Colonic mucosa (tissue), 4 donors: ENCODE data around the gene OMP. TPM values are rescaled to one million over a fixed set of nuclear protein-coding genes. Genes with fewer than 3 reads are reported as not detected.

Experiments
- DNase-seq: peaks from one replicate; pipeline ENCODE4 v3.0.0-alpha.2; 2020
- H3K27ac ChIP-seq: fragments of 200-600 bp; one replicate; pipeline ENCODE4 v1.8.0; 2021
- H3K27me3 ChIP-seq: fragments of 200-600 bp; one replicate; pipeline ENCODE4 v1.8.0; 2021
- H3K36me3 ChIP-seq: fragments of 200-600 bp; one replicate; pipeline ENCODE4 v1.8.0; 2021
- H3K4me1 ChIP-seq: fragments of 200-600 bp; one replicate; pipeline ENCODE4 v1.8.0; 2021; ENCODE audit warnings: mild to moderate bottlenecking
- H3K4me3 ChIP-seq: fragments of 200-600 bp; one replicate; pipeline ENCODE4 v1.8.0; 2021
- H3K9ac ChIP-seq, 2 donors: one replicate each; pipeline ENCODE4 v1.7.0; 2013; ENCODE audit warnings: control low read depth in 2 of 2, low read depth in 2 of 2, low read length in 2 of 2
- H3K9me3 ChIP-seq: fragments of 200-600 bp; one replicate; pipeline ENCODE4 v1.8.0; 2021
- intact Hi-C: fragments of 100-400 bp; cut with DNase I; formaldehyde crosslinking; loops from one replicate; pipeline ENCODE4 v1.14.1; 2022
- total RNA-seq, 2 donors: library from RNA; stranded (reverse); fragmentation: NEBNext Ultra II Directional in 1 of 2; extraction: Animal tissue kit (Norgen Biotek cat#: 25700) in 1 of 2; gene quantifications; one replicate each; pipeline ENCODE4 v1.2.1, GENCODE V29; 2021
- TF ChIP-seq, protein P1 (sequence below): fragments of 200-600 bp; IDR thresholded peaks from one replicate; pipeline ENCODE4 v1.8.0; 2022; ENCODE audit warnings: antibody characterized with exemption, mild to moderate bottlenecking
- donor health status: healthy.
- donor health status: DM: no; HTN: no; CAD: no.
- donor health status: DM: no; HTN: no; CAD: no.

Gene OMP
- total RNA-seq, 2 donors from 2014 or later: 7.5 to 16.8 TPM

- Histone ChIP-seq H3K4me3 (no peak overlapping the region), H3K27me3 (no peaks in the 10 kb centered on the region), H3K9me3 (no peaks in the 10 kb centered on the region), H3K4me1 (peaks cover 4% of the 10 kb centered on the region), H3K27ac (no peak overlapping the region), H3K36me3 (no peaks in the 10 kb centered on the region), H3K9ac (no peak overlapping the region)
- no peak for DNase-seq
- intact Hi-C loops: no loop called here
- TF ChIP-seq, protein P1, sequence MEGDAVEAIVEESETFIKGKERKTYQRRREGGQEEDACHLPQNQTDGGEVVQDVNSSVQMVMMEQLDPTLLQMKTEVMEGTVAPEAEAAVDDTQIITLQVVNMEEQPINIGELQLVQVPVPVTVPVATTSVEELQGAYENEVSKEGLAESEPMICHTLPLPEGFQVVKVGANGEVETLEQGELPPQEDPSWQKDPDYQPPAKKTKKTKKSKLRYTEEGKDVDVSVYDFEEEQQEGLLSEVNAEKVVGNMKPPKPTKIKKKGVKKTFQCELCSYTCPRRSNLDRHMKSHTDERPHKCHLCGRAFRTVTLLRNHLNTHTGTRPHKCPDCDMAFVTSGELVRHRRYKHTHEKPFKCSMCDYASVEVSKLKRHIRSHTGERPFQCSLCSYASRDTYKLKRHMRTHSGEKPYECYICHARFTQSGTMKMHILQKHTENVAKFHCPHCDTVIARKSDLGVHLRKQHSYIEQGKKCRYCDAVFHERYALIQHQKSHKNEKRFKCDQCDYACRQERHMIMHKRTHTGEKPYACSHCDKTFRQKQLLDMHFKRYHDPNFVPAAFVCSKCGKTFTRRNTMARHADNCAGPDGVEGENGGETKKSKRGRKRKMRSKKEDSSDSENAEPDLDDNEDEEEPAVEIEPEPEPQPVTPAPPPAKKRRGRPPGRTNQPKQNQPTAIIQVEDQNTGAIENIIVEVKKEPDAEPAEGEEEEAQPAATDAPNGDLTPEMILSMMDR: no peak
Measured at GRCh38 chr11:77149716-77150392, 47.2 kb downstream of the OMP start.

- no peak overlapping the region for H3K4me3 ChIP-seq
- no peaks in the 10 kb centered on the region for H3K27me3 ChIP-seq
- H3K27ac ChIP-seq: no peak overlapping the region
- intact Hi-C loops: no loop called here
- H3K9ac ChIP-seq: no peak overlapping the region
- no peaks in the 10 kb centered on the region for H3K4me1 ChIP-seq
- no peak for DNase-seq
- TF ChIP-seq, protein P1: no peak
- no peaks in the 10 kb centered on the region for H3K36me3 ChIP-seq
- H3K9me3 ChIP-seq: no peaks in the 10 kb centered on the region
Measured at GRCh38 chr11:77150836-77151235, 48.2 kb downstream of the OMP start.

DNA sequence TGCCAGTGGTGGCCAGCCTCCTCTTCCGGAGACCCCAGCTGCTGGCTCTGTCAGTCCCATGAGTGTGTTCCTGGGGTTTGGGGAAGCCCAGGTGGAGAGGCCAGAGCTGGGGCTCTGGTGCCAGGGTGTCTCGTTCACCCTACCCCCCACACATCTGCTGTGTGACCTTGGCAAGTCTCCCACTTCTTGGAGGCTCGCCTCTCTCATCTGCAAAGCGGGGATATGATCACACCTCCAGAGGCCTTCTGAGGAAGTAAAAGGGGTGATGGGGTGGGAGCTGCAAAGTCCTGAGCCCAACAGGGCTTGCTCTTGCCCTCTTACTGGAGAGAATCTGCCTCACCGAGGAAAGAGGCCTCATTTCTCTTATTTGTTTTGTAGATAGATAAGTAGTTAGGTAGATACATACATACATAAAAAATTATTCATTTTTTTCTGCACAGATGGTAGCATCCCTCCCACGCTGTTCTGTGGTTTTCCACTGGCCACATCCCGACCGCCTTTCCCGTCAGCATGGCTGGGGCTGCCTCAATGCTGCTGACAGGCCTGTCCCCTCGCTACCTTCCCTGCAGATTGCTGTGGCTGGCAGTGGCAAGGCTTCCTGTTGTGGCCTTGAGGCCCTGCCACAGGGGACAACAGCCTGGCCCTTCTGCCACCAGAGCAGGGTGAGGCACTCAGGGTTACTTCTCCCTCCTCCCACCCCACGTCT is 49.3 kb downstream of the OMP start:
- H3K27ac ChIP-seq: no peak overlapping the region
- intact Hi-C loops: no loop called here
- H3K4me1 ChIP-seq: no peaks in the 10 kb centered on the region
- no peaks in the 10 kb centered on the region for H3K27me3 ChIP-seq
- H3K4me3 ChIP-seq: no peak overlapping the region
- H3K9me3 ChIP-seq: no peaks in the 10 kb centered on the region
- no peak for DNase-seq
- no peak overlapping the region for H3K9ac ChIP-seq
- TF ChIP-seq, protein P1: no peak
- no peaks in the 10 kb centered on the region for H3K36me3 ChIP-seq

GRCh38 chr11:77152846-77153245 is 50.2 kb downstream of the OMP start:
- H3K27me3 ChIP-seq: no peaks in the 10 kb centered on the region
- no peak overlapping the region for H3K4me3 ChIP-seq
- TF ChIP-seq, protein P1: no peak
- no peak overlapping the region for H3K27ac ChIP-seq
- DNase-seq: no peak
- no peak overlapping the region for H3K9ac ChIP-seq
- H3K9me3 ChIP-seq: no peaks in the 10 kb centered on the region
- H3K4me1 ChIP-seq: no peaks in the 10 kb centered on the region
- no peaks in the 10 kb centered on the region for H3K36me3 ChIP-seq
- intact Hi-C loops: no loop called here

Other genes with a start within 250 kb of the OMP start
- gene ACER3, start 241.9 kb upstream of the OMP start, total RNA-seq: 10 to 100 TPM; 25.0 to 36.4 TPM
- gene B3GNT6, start 68.4 kb upstream of the OMP start, total RNA-seq: 100 to 1,000 TPM in 1 of 2 donors, 10 to 100 TPM in 1; 83.1 to 107 TPM
- gene CAPN5, start 35.9 kb upstream of the OMP start, total RNA-seq: 100 to 1,000 TPM; 258 to 267 TPM
- 1 to 10 TPM; 3.8 to 4.1 TPM for gene MYO7A, start 25.4 kb downstream of the OMP start, total RNA-seq
- gene GDPD4, start 198.8 kb downstream of the OMP start, total RNA-seq: not detected